Naive B cell (primary cell): Measurements from ENCODE around the gene BBS9. TPM values are rescaled to one million over a fixed set of nuclear protein-coding genes. Genes with fewer than 3 reads are reported as not detected.
"Not testable (repeated sequence)": the region's sequence is repeated elsewhere in the genome, so short reads cannot be mapped to it uniquely, and the experiment has no call there.

Experiments
- ATAC-seq, 2 donors: fragments of 150-1000 bp; cut with Tn5 transposase; 2 replicates each; pipeline ENCODE4 v1.10.0; 2021; ENCODE audit warnings: low read depth in 2 of 2, mild to moderate bottlenecking in 2 of 2, moderate library complexity in 2 of 2
- DNase-seq: peaks from one replicate; pipeline ENCODE4 v3.0.0; 2022
- H3K27ac Mint-ChIP-seq, 6 donors: one replicate each; pipeline ENCODE4 v1.8.0; 2020 to 2022; ENCODE audit warnings: mild to moderate bottlenecking in 6 of 6, mixed read lengths in 6 of 6, moderate library complexity in 5 of 6, inconsistent platforms in 2 of 6
- H3K27me3 Mint-ChIP-seq, 3 donors: one replicate each; pipeline ENCODE4 v1.8.0; 2021 to 2022; ENCODE audit warnings: mixed read lengths in 3 of 3, mild to moderate bottlenecking in 1 of 3
- H3K36me3 Mint-ChIP-seq, 2 donors: one replicate each; pipeline ENCODE4 v1.8.0; 2020 to 2022; ENCODE audit warnings: mixed read lengths in 2 of 2, inconsistent platforms in 1 of 2, mild to moderate bottlenecking in 1 of 2
- H3K4me1 Mint-ChIP-seq, 3 donors: one replicate each; pipeline ENCODE4 v1.8.0; 2020 to 2022; ENCODE audit warnings: mixed read lengths in 3 of 3, inconsistent platforms in 1 of 3, mild to moderate bottlenecking in 1 of 3, moderate library complexity in 1 of 3
- H3K4me3 Mint-ChIP-seq, 8 donors: one replicate each; pipeline ENCODE4 v1.8.0; 2020 to 2022; ENCODE audit warnings: mild to moderate bottlenecking in 8 of 8, mixed read lengths in 8 of 8, moderate library complexity in 8 of 8, inconsistent platforms in 2 of 8
- H3K9me3 Mint-ChIP-seq, 7 donors: one replicate each; pipeline ENCODE4 v1.8.0; 2020 to 2022; ENCODE audit warnings: mixed read lengths in 7 of 7, mild to moderate bottlenecking in 5 of 7, inconsistent platforms in 2 of 7, moderate library complexity in 1 of 7
- polyA plus RNA-seq, 6 donors: library from polyadenylated mRNA; unstranded; fragments of 300-500 nt; fragmentation: Illumina TruSeq; gene quantifications; one replicate each; pipeline ENCODE4 v1.2.3, GENCODE V29; 2021; ENCODE audit warnings: low read depth in 6 of 6

Gene BBS9
- polyA plus RNA-seq: 10 to 100 TPM; 10.9 to 17.0 (median 13.0) TPM

DNA sequence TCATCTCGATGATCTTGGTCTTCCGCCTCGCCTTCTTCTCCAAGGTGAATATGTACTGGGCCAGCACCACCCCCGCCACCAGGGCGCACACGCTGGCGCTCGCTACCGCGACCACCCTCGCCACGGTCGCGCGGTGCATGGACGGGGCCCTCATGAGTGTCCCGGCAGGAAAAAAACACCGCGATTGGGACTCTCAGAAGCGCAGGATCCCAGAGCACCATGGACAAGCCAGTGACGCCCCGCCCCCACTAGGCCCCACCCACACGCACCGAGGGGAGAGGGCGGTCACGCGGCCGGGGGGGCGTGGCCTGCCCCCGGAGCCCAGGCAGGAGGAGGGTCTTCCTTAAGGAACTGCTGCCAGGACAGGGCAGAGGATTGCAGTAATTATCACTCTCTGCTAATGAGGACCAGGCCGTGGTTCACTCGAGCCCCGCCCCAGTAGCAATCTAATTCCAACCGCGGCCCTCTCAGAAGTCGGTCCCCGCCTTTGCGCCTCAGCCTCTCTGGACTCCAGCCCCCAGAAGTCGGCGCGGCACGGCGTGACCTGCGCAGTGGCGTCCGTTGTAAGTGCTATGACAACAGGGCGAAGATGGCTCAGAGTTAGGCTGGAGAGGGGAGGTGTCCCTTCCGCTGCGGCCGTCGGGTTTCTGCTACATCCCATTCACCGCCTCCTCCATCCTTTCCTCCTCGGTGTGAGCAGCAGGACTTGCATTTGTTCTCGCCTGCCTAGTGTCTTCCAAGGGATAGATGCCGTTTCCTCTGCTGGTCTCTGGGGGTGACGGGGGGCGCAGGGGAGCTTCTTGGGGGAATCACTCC, at the start of gene BBS9:
Gene BBS9, plus strand, starts transcription at position 575 of the 816 bp plus-strand sequence. CDS start 16,689 bp downstream, outside the sequence.
- peaks cover 10 to 23% (median 14%) of the 10 kb centered on the region in 3 donors for H3K4me1 Mint-ChIP-seq
- no peaks in the 10 kb centered on the region for H3K27me3 Mint-ChIP-seq
- no peaks in the 10 kb centered on the region for H3K9me3 Mint-ChIP-seq
- peak; percentile 94 to 98 for ATAC-seq
- H3K4me3 Mint-ChIP-seq: peak within 1 kb of the TSS; percentile 95 to 99 (median 96)
- H3K27ac Mint-ChIP-seq: peak within 1 kb of the TSS; percentile 89 to 98 (median 96)
- H3K36me3 Mint-ChIP-seq: no peaks in the 10 kb centered on the region
- peak; percentile 91 for DNase-seq

GRCh38 chr7:33079763-33080690, 49.3 kb upstream of the BBS9 start:
- ATAC-seq (no peak), DNase-seq (no peak)
- Mint-ChIP-seq H3K36me3 (no peaks in the 10 kb centered on the region), H3K27ac (no peak overlapping the region), H3K4me1 (peaks cover 4 to 15% (median 7%) of the 10 kb centered on the region in 3 donors), H3K9me3 (peaks cover 0 to 2% (median 0%) of the 10 kb centered on the region in 7 donors), H3K27me3 (peaks cover 0 to 8% (median 8%) of the 10 kb centered on the region in 3 donors), H3K4me3 (no peak overlapping the region)

DNA sequence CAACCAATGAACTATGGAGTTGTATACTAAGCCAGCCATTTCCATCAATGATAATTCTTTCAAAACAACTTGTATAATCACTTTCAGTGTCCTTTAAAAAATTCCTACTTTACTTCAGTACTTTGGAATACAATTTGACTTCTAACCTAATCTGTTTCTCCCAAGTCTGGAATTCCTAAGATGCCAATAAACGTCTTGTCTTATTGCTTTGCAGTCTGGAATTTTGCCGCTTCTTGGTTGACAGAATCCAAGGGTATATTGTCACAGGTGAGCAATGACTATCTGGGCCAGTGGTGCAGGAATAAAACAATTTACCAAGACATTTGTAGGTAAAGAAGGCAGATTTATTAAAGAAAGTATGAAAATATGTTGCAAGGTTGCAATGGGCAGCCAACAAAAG, 42.0 kb upstream of the BBS9 start:
- Mint-ChIP-seq H3K4me1 (peaks cover 15 to 24% (median 17%) of the 10 kb centered on the region in 3 donors), H3K27me3 (no peaks in the 10 kb centered on the region), H3K4me3 (no peak overlapping the region), H3K36me3 (peaks cover 0 to 3% of the 10 kb centered on the region in 2 donors), H3K9me3 (peaks cover 0 to 4% (median 0%) of the 10 kb centered on the region in 7 donors), H3K27ac (no peak overlapping the region)
- ATAC-seq: no peak
- no peak for DNase-seq

DNA sequence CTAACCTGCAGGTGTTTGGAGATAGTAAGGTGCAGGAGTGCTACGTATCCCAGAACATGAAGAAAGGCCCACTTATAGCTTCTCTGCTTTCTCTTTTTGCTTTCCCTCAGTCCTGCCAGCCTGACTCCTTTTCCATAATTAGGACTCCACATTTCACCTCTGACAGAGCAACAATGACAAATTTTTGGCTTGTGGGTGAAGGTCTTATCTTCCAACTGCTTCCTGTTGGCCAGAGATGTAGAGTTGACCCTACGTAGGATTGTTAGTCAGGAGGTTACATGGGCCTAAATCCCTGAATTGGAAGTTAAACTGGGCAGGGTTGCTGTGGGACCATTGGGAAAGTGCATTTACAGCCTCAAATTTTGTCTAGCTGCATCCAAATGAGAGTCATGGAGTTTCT, 41.5 kb upstream of the BBS9 start:
- ATAC-seq: no peak

GRCh38 chr7:33089142-33089541, 40.2 kb upstream of the BBS9 start:
- no peak overlapping the region for H3K27ac Mint-ChIP-seq
- DNase-seq (no peak), ATAC-seq (no peak)
- H3K4me1 Mint-ChIP-seq: peaks cover 24 to 39% (median 28%) of the 10 kb centered on the region in 3 donors
- peaks cover 0 to 4% (median 0%) of the 10 kb centered on the region in 7 donors for H3K9me3 Mint-ChIP-seq
- peaks cover 2 to 14% of the 10 kb centered on the region in 2 donors for H3K36me3 Mint-ChIP-seq
- peak overlapping the region in 2 of 8 donors; percentile 31 to 32 for H3K4me3 Mint-ChIP-seq
- H3K27me3 Mint-ChIP-seq: no peaks in the 10 kb centered on the region

More for the DNA sequence above, 41.5 kb upstream of the BBS9 start:
- peaks cover 17 to 29% (median 22%) of the 10 kb centered on the region in 3 donors for H3K4me1 Mint-ChIP-seq
- peak overlapping the region in 1 of 8 donors; percentile 4 for H3K4me3 Mint-ChIP-seq
- no peak overlapping the region for H3K27ac Mint-ChIP-seq
- H3K36me3 Mint-ChIP-seq: peaks cover 0 to 8% of the 10 kb centered on the region in 2 donors
- H3K27me3 Mint-ChIP-seq: no peaks in the 10 kb centered on the region
- peaks cover 0 to 4% (median 0%) of the 10 kb centered on the region in 7 donors for H3K9me3 Mint-ChIP-seq
- DNase-seq: no peak

GRCh38 chr7:33091111-33091531, 38.2 kb upstream of the BBS9 start:
- H3K36me3 Mint-ChIP-seq: peaks cover 16 to 22% of the 10 kb centered on the region in 2 donors
- peak overlapping the region in 3 of 6 donors; percentile 17 to 62 (median 37) for H3K27ac Mint-ChIP-seq
- H3K4me3 Mint-ChIP-seq: no peak overlapping the region

GRCh38 chr7:33091641-33092191, 37.6 kb upstream of the BBS9 start:
- DNase-seq: no peak
- Mint-ChIP-seq H3K27ac (peak overlapping the region in 5 of 6 donors; percentile 37 to 70 (median 61)), H3K4me3 (no peak overlapping the region), H3K9me3 (peaks cover 0 to 2% (median 0%) of the 10 kb centered on the region in 7 donors), H3K27me3 (no peaks in the 10 kb centered on the region), H3K4me1 (peaks cover 28 to 43% (median 33%) of the 10 kb centered on the region in 3 donors), H3K36me3 (peaks cover 19 to 22% of the 10 kb centered on the region in 2 donors)
- ATAC-seq: no peak

More at GRCh38 chr7:33091111-33091531, 38.2 kb upstream of the BBS9 start:
- peaks cover 27 to 43% (median 28%) of the 10 kb centered on the region in 3 donors for H3K4me1 Mint-ChIP-seq
- H3K9me3 Mint-ChIP-seq: peaks cover 0 to 3% (median 0%) of the 10 kb centered on the region in 7 donors
- DNase-seq (no peak), ATAC-seq (no peak)
- H3K27me3 Mint-ChIP-seq: no peaks in the 10 kb centered on the region

GRCh38 chr7:33093266-33093665, 36.1 kb upstream of the BBS9 start:
- peaks cover 0 to 2% (median 0%) of the 10 kb centered on the region in 7 donors for H3K9me3 Mint-ChIP-seq
- ATAC-seq: no peak
- no peak overlapping the region for H3K4me3 Mint-ChIP-seq
- peak overlapping the region in 5 of 6 donors; percentile 19 to 86 (median 69) for H3K27ac Mint-ChIP-seq
- H3K36me3 Mint-ChIP-seq: peaks cover 22 to 24% of the 10 kb centered on the region in 2 donors
- no peaks in the 10 kb centered on the region for H3K27me3 Mint-ChIP-seq
- DNase-seq: no peak
- peaks cover 34 to 47% (median 47%) of the 10 kb centered on the region in 3 donors for H3K4me1 Mint-ChIP-seq

DNA sequence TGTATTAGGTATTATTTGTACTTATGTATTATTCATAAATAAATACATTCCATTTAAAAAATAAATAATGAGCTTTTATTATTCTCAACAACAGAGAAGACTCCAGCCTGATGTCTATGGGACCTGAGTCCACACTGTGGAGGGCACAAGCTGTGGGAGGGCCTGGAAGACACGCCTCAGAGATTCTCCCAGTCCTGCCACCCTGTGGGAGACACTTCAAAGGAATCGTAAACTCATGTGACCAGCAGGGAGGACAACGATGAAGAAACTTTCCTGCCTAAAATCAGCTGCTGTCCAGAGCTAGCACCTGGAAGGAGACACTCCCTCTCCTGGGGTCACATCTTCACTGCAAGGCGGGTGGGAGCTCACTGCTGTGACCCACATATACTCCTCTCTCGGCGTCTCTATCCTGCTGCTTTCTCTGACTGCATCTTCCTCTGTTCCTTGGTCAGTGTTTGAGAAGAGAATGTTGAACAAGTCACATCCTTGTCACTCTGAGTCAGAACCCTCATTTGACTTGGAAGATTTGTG, 34.6 kb upstream of the BBS9 start:
- peak overlapping the region in 2 of 6 donors; percentile 81 to 93 for H3K27ac Mint-ChIP-seq
- not testable (repeated sequence) for ATAC-seq, H3K27me3 Mint-ChIP-seq, H3K9me3 Mint-ChIP-seq, H3K4me3 Mint-ChIP-seq, DNase-seq
- peaks cover 22 to 31% of the 10 kb centered on the region in 2 donors for H3K36me3 Mint-ChIP-seq
- peaks cover 39 to 51% (median 48%) of the 10 kb centered on the region in 3 donors for H3K4me1 Mint-ChIP-seq

DNA sequence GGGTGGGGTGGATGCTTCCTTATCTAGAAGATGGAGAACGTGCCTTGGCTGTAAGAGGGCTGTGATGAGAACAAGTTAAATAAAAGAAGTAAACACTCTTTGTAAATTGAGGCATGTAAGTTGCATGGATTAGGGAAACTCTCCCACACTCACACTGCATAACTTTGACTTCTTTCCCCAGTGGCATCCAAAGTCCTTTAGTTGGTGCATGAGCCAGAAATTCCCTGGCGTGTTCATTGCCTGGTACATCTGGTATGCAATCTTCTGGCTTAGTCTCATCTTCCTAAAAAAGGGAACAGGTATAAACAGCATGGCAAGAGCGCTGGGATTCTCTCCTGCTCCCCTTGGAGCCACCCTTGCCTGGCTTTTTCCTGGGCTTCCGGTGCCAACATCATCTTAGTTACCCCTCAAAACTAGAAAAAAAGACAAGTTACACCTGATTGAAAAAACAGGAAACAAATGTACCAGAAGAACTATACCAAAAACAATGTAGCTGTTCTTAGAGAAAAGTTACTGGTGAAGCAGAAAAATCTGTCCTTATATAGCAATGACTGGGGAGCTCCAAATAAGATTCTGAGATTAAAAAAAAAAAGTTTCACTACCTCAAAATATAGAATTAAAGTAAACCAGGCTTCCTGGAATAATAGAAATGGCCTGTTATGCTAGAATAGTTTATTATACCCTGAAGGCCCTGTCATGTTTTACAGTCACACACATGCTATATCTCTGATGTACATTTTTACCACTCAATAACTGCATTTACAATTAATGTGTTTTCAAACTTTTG, 30.0 kb upstream of the BBS9 start:
- peak; percentile 68 for DNase-seq
- peak overlapping the region; percentile 42 to 92 (median 88) for H3K4me3 Mint-ChIP-seq
- H3K4me1 Mint-ChIP-seq: peaks cover 42 to 85% (median 64%) of the 10 kb centered on the region in 3 donors
- peak; percentile 95 to 98 for ATAC-seq
- peak overlapping the region; percentile 77 to 99 (median 96) for H3K27ac Mint-ChIP-seq
- peaks cover 23 to 32% of the 10 kb centered on the region in 2 donors for H3K36me3 Mint-ChIP-seq
- no peaks in the 10 kb centered on the region for H3K27me3 Mint-ChIP-seq
- no peaks in the 10 kb centered on the region for H3K9me3 Mint-ChIP-seq

- Mint-ChIP-seq H3K4me3 (peak overlapping the region; percentile 42 to 92 (median 88)), H3K9me3 (no peaks in the 10 kb centered on the region), H3K4me1 (peaks cover 53 to 96% (median 71%) of the 10 kb centered on the region in 3 donors), H3K36me3 (peaks cover 15 to 24% of the 10 kb centered on the region in 2 donors), H3K27ac (peak overlapping the region in 5 of 6 donors; percentile 32 to 94 (median 85)), H3K27me3 (no peaks in the 10 kb centered on the region)
- no peak for ATAC-seq
- DNase-seq: no peak
These were observed 28.6 kb upstream of the BBS9 start for GRCh38 chr7:33100770-33101169.

- Mint-ChIP-seq H3K4me3 (peak overlapping the region in 3 of 8 donors; percentile 9 to 55 (median 44)), H3K27me3 (no peaks in the 10 kb centered on the region), H3K27ac (peak overlapping the region in 4 of 6 donors; percentile 33 to 94 (median 54)), H3K9me3 (no peaks in the 10 kb centered on the region), H3K4me1 (peaks cover 59 to 97% (median 82%) of the 10 kb centered on the region in 3 donors), H3K36me3 (peaks cover 8 to 24% of the 10 kb centered on the region in 2 donors)
- ATAC-seq: no peak
- no peak for DNase-seq
These were observed 27.5 kb upstream of the BBS9 start for GRCh38 chr7:33101906-33102305.
